ENCODE measurements around the gene UBE2E1.
"Not testable (repeated sequence)": the region's sequence is repeated elsewhere in the genome, so short reads cannot be mapped to it uniquely, and the experiment has no call there.

UBE2E1 gene

DNA sequence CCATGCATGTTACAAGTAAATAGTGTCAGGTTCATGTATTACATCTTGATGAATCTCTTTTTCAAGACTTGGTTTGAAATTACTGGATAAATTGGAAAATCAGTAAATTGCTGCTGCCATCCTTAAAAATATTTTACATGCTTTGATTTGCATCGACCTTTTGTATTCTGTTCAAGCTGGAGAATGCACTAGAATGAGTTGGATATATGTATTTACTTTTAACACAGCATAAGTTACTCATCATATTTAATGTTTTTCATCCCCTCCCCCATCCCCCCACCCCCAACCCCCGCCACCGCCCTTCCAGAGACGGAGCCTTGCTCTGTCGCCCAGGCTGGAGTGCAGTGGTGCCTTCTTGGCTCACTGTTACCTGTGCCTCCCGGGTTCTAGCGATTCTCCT is 16.8 kb downstream of the UBE2E1 start:
- DNase-seq = no peak

DNA sequence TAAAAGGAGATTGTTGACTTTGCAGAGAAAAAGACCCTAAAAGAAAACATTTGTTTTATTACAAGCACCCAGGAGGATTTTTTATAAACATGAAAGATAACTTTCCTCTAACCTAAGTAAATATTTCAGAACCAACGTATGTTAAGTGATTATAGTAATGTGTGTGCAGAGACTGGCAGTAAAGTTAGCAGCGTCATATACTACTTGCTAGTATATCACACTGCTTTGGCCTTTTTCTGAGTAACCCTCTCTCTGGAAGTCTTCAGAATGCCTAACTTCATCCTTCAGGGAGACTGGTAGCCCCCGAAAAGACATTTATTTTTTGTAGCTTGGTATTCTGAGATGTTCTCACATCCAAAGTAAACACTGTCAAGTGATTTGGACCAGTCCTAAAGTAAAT is 17.9 kb downstream of the UBE2E1 start:
- DNase-seq = no peak

DNA sequence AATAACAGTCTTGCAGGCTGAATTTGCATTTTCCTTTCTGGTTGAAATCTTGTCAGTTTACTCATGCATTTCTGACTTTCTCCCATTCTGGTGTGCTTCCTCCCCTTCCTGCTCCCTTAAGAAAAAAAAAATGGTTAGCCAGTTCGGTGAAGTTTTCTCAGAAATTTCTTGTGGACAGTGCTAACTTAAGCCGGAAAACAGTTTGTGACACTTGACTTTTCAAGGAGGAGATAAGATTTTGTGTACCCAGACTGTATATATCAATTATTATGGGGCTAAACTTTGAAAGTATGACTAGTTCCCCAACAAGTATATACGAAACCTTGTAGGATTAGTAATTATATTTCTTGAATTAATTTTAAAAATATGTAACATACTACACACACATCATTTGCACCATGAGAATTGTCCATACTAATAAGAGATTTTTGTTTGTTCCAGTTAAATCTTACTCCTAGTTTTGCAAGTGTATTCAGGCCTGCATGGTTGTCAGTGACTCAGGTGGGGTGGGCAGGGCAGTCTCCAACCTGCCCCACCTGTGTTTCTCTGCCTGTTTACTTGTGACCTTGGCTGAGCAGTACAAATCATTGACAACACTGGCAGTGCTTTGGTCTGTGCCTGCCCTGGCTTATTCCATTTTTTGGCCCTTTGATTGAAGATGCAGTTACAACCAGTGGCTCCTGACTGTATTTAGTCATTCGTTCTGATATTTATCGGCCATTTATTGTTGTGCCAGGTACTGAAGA is 19.1 kb downstream of the UBE2E1 start:
- DNase-seq = no peak

DNA sequence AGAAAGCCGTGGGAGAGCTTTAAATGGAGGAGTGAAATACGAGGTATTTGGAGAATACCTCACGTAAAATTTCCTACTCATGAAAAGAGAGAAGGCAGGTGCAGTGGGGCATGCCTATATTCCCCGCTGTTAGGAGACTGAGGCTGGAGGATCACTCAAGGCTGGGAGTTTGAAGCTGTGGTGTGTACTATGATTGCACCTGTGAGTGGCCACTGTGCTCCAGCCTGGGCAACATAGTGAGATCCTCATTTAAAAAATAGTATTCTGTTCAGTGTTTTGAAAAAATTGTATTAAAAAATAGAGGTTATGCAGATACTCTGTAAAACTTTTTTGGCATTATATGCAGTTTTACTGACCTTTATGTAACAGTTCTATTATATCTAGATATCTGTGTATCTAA is 20.0 kb downstream of the UBE2E1 start:
- DNase-seq = no peak

DNA sequence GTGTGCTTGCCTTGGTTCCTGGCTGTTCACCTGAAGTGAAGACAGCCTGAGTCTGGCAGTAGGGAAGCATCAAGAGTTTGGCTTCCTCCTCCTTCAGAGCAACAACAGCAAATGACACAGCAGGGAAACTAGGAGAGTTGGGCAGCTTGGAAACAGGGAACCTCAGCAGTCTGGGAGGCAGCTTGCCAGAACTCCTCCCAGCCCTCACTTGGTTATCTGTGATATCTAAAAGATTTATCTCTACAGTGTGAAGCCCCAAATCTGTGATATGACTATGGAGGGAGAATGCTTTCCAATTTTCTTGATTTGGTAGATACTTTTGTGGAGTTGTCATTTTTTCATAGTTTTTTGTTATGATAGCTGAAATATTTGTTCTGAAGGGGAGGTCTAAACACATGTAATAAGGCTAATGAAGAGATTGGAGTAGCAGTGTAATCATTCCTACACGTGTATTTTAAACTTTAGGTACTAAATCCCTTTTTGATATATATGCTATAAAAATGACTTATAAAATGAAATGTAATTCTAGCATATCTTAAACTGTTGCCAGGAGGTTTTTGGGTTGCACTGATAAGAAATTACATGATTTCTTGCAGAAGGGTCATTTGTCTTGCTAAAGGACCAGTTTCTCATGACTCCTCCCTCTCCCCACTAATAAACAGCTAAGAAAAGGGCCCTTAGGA is 20.8 kb downstream of the UBE2E1 start:
- DNase-seq = no peak

DNA sequence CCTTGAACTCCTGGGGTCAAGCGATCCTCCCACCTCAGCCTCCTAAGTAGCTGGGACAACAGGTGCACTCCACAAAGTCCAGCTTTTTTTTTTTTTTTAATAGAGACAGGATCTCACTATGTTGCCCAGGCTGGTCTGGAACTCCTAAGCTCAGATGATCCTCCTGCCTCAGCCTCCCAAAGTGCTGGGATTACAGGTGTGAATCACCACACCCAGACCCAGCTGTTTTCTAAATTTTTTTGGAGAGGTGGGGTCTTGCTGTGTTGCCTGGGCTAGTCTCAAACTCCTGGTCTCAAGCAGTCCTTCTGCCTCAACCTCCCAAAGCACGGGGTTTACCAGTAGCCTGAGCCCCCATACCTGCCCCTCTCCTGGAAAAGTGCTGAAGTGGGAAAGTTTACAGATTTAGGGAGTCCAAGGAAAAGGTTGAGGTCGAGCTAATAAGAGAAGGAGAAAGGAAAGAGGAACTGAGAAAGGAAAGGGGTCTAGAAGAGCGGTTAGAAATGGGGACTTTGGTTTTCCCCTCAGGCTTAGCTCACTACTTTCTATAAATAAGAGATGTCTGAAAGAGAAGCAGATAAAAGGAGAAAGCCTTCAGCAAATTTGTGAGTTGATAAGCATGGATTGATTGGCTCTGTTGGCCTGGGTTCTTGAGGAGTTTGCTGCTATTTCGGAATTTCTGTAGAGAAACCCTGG is 23.6 kb downstream of the UBE2E1 start:
- peak; percentile 50 for DNase-seq

DNA sequence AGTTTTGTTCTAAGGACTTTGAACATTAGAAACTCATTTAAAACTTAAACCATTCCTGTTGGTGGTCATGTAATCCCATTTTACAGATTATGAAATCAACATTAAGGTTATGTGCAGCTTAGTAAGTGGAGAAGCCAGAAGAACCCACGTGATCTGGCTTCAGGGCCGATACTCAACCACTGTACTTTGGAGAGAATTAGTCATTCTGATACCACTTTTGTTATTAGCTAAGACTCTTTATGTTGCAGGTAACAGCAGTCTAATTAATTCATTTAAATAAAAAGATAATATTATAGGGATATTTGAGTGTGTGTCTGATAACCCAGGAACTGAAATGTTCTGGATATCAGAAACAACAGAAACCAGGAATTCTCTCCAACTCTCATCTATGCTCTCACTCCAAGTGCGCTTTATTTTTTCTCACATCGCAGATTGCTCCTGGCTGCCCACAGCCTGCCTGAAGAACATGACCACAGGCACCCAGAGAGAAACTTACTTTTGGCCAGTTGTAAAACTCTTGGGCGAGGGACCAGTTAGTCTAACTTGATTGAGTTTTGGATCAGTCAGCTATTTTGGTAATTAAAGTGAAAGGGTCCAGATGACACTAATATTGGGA is 25.2 kb downstream of the UBE2E1 start:
- DNase-seq = peak; percentile 16

DNA sequence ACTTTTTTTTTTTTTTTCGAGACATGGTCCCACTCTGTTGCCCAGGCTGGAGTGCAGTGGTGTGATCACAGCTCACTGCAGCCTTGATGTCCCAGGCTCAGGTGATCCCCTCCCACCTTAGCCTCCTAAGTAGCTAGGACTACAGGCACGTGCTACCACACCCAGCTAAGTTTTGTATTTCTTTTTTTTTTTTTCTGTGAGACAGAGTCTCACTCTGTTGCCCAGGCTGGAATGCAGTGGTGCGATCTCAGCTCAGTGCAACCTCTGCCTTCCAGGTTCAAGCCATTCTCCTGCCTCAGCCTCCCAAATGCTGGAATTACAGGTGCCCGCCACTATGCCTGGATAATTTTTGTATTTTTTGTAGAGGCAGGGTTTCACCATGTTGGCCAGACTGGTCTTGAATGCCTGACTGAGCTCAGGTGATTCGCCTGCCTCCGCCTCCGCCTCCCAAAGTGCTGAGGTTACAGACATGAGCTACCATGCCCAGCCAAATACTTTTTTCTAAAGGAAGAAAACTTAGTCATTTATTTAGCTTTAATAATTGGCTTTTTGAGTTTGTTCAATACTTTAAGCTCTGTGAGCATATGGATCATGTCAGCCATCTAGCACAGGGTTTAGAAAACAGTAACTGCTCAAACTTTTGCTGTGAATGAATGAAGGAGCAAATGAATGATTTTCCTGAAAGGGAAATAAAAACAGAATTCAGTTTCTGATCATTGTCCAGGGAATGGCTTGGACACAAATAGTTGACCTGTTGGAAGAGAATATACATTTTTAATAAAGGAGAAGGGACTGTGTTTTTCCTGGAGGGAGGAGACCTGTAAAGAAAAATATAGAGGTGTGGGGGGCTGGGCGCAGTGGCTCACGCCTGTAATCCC is 26.0 kb downstream of the UBE2E1 start:
- DNase-seq = no peak

DNA sequence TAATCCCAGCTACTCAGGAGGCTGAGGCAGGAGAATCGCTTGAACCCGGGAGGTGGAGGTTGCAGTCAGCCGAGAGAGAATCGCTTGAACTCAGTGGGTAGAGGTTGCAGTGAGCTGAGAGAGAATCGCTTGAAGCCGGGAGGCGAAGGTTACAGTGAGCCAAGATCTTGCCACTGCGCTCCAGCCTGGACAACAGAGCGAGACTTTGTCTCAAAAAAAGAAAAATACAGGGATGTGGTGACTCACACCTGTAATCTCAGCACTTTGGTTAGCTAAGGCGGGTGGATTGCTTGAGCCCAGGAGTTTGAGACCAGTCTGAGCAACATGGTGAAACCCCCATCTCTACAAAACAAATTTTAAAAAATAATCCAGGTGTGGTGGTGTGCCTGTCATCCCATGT is 26.8 kb downstream of the UBE2E1 start:
- DNase-seq = no peak

DNA sequence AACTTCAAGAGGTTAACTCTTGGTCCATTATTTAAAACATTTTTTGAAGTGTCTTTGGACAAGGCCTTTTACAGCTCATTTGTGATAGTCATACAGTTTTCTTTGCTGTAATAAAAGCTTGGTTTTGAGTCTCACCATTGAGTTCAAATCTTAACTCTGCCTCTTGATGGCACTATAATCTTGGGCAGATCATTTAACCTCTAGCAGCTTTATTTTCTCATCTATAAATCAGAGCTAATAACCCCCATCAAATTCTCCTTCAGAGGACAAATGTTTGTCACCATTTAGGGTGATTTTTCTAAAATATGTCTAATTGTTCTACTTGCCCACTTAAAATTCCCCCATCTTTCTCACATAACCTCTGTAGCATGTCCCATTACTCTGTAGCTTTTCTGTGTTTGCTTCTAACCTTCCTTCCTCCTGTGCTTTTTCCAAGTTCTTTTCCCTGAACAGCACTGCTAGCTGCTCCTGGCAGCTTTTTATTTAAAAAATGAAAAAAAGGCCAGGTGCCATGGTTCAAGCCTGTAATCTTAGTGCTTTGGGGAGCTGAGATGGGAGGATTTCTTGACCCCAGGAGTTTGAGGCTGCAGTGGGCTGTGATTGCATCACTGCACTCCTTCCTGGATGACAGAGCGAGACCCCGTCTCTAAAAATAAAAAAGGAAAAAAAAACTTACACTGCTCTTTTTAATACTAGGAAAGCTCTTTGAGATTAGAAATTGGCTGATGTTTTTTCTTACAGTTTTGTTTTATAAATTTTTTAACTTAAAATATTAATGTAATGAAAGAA is 28.5 kb downstream of the UBE2E1 start:
- DNase-seq = no peak

DNA sequence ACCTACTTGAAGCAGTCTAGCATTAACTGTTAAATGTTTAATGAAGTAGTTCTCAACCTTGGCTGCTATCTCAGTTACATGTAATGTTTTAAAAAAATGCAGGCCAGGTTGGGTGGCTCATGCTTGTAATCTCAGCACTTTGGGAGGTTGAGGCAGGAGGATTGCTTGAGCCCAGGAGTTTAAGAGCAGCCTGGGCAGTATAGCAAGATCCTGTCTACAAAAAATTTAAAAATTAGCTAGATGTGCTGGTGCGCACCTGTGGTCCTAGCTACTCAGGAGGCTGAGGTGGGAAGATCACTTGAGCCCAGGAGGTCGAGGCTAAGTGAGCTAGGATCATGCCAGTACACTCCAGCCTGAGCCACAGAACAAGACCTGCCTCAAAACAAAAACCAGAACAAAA is 29.3 kb downstream of the UBE2E1 start:
- DNase-seq = no peak

DNA sequence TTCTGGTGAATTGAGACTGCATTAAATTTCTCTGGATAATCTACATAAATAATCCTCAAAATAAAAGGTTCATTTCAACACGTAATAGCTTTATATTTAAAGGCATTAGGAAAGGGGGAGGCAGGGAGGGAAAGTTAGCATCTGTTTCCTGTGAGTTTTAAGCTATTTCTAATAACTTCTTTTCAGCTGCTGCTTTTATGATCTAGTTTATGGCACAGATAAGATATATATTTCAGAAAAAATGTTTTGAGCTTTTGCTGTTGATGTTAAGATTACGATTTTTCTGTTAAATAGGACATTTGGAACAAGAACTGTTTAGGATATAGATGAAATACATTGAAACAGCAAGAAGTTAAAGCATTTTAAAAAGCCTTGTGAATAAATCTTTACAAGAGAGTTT is 30.0 kb downstream of the UBE2E1 start:
- no peak for DNase-seq

DNA sequence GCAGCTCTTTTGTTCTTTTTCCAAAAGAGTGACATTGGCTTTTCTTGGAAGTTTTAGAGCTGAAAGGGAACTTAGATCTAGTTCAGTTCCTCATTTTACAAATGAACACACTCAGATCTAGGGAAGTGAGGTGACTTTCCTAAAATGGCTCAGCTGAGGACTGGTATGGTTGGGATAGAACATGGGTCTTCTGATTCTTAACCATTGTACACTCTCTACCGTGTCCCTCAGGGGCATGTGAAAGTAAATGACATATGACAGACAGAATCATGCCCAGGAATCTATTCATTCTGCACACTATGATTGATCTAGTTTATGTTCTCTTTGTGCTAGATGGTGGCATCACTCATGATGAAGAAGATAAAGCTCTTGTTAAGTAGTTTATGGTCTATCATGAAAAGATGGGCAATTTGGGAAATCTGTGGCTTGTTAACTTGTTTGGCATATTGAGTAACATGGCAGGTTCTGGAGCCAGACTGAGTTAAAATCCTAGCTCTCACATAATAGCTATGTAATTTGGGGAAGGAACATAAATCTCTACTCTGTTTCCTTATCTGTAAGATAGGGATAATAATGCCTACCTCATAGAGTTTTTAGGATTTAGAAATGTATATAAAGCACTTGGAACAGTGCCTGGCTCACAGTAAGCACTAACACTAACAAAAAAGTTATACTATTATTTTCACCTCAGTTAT is 30.9 kb downstream of the UBE2E1 start:
- DNase-seq = peak; percentile 57

DNA sequence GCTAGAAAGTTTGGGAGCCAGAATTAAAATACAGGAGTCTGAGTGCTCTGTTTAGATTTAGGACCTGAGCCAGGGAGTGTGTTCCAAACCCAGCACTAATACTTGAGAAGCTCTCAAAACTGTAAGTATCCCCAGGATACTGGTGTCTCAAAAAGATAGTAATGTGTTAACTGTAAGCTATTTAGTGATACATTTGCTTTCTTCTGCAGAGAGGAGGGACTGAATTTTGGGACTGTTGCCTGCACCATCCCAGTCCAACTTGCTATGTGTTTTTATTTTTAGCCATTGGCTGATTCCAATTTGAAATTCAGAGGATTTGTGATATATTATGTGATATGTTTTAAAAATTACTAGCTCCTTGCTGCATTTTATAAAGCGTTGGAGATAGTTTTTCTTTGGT is 31.5 kb downstream of the UBE2E1 start:
- DNase-seq = no peak

DNA sequence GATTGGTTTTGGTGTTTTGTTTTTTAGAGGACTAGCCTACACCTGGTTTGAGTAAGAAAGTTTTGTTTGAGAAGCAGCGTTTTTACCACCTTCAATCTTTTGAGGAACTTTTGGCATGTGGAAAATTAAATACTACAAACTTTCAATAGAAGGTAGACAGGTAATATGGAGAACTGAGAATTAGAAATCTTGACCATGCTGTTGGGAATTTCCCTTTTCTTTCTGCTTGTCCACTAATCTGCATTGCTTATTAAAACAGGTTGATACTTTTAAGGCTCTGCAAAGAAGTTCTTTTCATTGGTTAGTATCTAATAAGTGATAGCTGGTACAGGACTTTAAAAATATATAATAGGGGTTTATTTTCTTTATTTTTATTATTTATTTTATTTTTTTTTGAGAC is 31.9 kb downstream of the UBE2E1 start:
- no peak for DNase-seq

DNA sequence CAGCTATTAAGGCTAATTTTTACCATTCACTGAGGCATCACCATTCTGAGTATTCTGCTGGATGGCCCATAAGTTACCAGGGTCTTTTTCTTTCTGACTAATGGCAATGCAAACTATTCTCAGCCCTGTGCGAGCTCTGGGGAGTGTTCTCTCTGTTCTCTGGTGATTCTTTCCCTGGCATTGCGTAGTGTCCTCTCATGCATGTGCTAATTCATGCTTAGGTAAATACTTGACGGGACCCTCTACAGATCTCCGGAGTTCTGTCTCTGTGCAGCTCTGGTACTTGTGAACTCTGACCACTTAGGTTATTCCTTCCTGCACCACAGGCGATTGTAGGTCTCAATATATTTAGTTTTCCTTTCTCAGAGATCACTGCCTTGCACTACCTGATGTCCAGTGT is 34.8 kb downstream of the UBE2E1 start:
- DNase-seq = no peak

DNA sequence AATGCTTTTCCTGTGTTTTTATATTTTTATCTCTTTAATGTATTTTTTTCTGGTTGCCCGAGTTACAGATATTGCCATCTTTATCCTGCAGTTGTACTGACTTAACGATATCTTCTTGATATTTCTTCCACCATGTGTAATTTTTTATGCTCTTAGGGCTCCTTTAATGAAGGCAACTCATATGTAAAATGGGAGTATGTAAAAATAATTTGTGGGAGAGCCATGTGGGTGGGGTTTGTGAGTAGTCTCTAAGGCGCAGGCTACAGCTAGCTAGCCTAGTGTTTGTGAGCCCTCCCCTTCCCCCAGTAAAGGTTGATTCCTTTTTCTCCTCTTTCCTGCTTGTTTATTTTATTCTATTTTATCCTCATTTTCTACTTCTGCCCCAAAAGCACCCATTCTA is 38.1 kb downstream of the UBE2E1 start:
- DNase-seq = no peak

DNA sequence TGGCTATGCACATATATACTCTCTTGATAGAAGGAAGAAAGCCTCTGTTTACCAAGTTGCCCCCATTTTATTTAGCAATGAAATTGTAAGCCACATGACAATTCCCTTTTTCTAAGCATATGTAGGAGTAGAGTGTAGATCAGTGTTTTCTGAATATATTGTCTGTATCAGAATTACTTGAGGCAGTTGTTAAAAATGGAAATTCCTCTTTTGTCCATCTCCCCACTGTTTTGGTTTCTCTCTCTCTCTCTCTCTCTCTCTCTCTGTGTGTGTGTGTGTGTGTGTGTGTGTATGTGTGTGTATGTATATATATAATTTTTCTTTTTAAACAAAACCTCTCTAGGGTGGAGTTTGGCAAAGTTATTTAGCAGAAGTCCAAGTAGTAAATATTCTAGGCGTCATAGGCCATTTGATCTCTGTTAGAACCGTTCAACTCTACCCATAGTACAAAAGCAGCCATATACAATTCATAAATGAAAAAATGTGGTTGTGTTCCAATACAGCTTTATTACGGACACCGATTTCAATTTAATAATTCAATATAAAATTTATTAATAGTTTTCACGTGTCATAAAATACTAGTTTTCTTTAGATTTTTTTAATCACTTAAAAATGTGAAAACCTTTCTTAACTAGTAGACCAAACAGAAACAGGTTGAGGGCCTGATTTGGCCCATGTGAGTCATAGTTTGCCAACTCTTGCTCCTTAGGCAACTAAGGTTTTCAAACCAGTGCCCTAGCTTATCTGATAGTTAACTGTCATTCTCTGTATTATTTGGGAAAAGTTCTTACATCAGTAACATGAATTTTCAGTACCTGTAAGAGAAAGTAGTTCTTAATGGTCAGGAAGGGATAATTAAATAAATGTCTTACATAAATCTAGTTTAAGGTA is 39.8 kb downstream of the UBE2E1 start:
- DNase-seq = no peak

DNA sequence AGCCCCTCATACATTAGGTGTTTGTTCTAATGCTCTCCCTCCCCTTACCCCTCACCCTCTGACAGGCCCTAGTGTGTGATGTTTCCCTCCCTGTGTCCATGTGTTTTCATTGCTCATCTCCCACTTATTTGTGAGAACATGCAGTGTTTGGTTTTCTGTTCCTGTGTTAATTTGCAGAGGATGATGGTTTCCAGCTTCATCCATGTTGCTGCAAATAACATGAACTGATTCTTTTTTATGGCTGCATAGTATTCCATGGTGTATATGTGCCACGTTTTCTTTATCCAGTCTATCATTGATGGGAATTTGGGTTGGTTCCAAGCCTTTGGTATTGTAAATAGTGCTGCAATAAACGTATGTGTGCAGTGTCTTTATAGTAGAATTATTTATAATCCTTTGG is 43.7 kb downstream of the UBE2E1 start:
- not testable (repeated sequence) for DNase-seq

DNA sequence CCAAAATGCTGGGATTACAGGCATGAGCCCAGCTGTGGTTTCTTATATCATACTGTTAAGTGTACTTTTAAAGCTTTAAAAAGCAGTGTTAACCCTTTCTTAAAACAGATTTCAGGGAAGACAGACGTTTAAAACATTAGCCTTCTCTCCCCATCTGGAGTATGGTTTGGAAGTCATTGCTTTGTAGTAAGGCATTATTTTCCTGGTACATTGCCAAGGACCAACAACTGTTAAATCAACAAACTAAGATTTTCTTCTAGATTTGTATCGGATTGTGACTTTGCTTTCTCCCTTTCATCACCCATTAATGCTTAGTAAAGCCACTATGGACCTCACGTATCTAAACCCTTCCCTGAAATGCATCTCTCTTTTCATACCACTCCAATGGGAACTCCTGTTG is 50.5 kb downstream of the UBE2E1 start:
- no peak for DNase-seq
